Fibroblast of the aortic adventitia (primary cell): Measurements from ENCODE around the gene ZDHHC11. TPM values are rescaled to one million over a fixed set of nuclear protein-coding genes. Genes with fewer than 3 reads are reported as not detected.

Source experiments
- DNase-seq: peaks from one replicate; pipeline ENCODE4 v3.0.0-alpha.2; 2010; ENCODE audit warnings: low read depth
- H3K4me3 ChIP-seq: 2 replicates; pipeline ENCODE4 v1.5.1; 2011; ENCODE audit warnings: low read depth, mild to moderate bottlenecking, control low read depth, low read length, moderate library complexity
- CTCF ChIP-seq: IDR thresholded peaks from 2 replicates; pipeline ENCODE4 v1.5.1; 2011; ENCODE audit warnings: mild to moderate bottlenecking, low read length, control low read depth, inconsistent platforms; ENCODE audit not compliant: insufficient read depth
- total RNA-seq: library from RNA; depleted of rRNA; stranded (reverse); fragments of >200 nt; gene quantifications from 2 replicates; pipeline ENCODE4 v1.2.3, GENCODE V29; 2012; ENCODE audit warnings: low replicate concordance

Gene ZDHHC11
- total RNA-seq, 1 donor = 0.36 TPM

- no peak overlapping the region for H3K4me3 ChIP-seq
- TF ChIP-seq CTCF = no peak
- no peak for DNase-seq
These were observed 12.5 kb upstream of the ZDHHC11 start for GRCh38 chr5:863244-863805.

- H3K4me3 ChIP-seq = no peak overlapping the region
- no peak for TF ChIP-seq CTCF
- no peak for DNase-seq
These were observed 11.8 kb upstream of the ZDHHC11 start for GRCh38 chr5:862367-863243.

GRCh38 chr5:861442-862366, 10.9 kb upstream of the ZDHHC11 start:
- TF ChIP-seq CTCF = no peak
- H3K4me3 ChIP-seq = no peak overlapping the region
- no peak for DNase-seq

- TF ChIP-seq CTCF = no peak
- DNase-seq = no peak
- no peak overlapping the region for H3K4me3 ChIP-seq
These were observed 9.8 kb upstream of the ZDHHC11 start for GRCh38 chr5:860506-861150.

- no peak overlapping the region for H3K4me3 ChIP-seq
- TF ChIP-seq CTCF = no peak
- DNase-seq = no peak
These were observed 9.1 kb upstream of the ZDHHC11 start for GRCh38 chr5:859798-860296.

DNA sequence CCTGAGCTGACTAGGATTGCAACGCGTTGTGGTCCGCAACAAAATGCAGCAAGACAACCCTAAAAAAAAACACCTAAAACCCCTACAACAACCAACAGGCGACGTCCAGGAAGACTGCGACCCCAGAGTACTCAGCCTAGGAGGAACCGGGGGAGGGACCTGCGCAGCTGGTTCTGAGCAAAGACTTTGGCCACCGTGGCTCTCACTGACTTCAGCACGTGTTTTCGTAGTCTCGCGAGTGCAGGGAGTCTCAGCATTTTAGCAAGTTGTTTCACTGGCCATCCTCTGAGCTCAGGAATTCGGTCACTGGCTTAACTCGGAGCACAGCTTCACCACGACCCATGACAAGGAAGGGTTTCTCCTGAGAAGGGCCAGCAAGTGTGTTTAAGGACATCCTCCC, 8.6 kb upstream of the ZDHHC11 start:
- DNase-seq = no peak
- TF ChIP-seq CTCF = no peak

More for the DNA sequence above, 8.6 kb upstream of the ZDHHC11 start:
- no peak overlapping the region for H3K4me3 ChIP-seq
